ENCODE results near the gene THSD7B.

GRCh38 chr2:136787970-136788369 lies 22.6 kb downstream of the THSD7B start:
- TF ChIP-seq CC2D1A (IDR thresholded peaks at IDR 0.05) (no peak), GABPA (tag; conservative IDR thresholded peaks at IDR 0.05; ENCODE audit: low read depth) (no peak), TCF7L2 (IDR thresholded peaks at IDR 0.05; ENCODE audit: low read depth, low read length) (no peak), ETV6 (IDR thresholded peaks at IDR 0.05; ENCODE audit: borderline replicate concordance in 1 of 2, low read depth in 2 of 2, low read length in 1 of 2) (no peak), ETV6 (CRISPR knock-in tag; IDR thresholded peaks at IDR 0.05; ENCODE audit: borderline replicate concordance) (no peak)

Measured in K562 (cell line).